Measurements from ENCODE around the gene KLC4. TPM values are rescaled to one million over a fixed set of nuclear protein-coding genes. Genes with fewer than 3 reads are reported as not detected.
A peak's percentile ranks its signal among the peaks of the same experiment; 100 is the strongest.
"Not testable (repeated sequence)": the region's sequence is repeated elsewhere in the genome, so short reads cannot be mapped to it uniquely, and the experiment has no call there.

The KLC4 gene
- polyA plus RNA-seq, 3 donors = 53.8 to 79.3 (median 57.6) TPM

DNA sequence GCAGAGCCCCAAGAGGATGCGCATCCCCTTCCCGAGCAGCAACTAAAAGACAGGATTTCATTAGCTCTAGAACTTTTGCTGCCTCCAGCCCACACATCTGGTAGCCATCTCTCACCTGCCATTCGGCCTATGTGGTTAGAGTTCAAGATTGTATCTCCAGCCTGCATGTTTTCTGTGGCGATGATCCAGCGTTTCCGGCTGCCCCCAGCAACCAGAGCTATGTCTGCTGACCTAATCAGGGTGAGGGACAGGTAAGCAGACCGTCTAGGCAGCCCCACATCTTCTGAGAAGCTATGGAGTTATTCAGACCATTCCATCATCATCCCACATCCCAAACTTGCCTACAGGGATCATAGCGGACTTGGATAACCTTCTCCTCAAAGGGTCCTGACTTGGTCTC lies 3.5 kb upstream of the KLC4 start:
- no peak for DNase-seq (ENCODE audit: extremely low read depth in 1 of 11, low read depth in 9 of 11, low spot score in 4 of 11)

DNA sequence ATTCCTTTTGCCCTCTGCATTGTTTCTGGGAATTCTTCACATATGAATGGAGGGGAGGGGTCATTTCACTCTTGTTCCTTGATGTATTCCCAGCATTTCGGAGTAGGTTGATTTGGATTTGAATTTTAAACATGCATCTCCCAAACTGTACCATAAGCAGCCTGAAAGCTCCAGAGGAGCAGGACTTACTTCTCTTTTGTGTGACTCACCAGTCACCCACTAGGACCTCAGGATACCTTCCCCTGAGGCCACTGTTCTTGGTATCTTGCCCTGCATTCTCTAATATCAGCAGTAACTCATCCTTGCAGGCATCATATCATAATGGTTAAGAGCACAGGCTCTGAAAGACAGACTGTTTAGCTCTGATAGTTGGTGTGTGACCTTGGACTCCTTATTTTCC lies 900 bp upstream of the KLC4 start:
- DNase-seq (ENCODE audit: extremely low read depth in 1 of 11, low read depth in 9 of 11, low spot score in 4 of 11) = no peak

DNA sequence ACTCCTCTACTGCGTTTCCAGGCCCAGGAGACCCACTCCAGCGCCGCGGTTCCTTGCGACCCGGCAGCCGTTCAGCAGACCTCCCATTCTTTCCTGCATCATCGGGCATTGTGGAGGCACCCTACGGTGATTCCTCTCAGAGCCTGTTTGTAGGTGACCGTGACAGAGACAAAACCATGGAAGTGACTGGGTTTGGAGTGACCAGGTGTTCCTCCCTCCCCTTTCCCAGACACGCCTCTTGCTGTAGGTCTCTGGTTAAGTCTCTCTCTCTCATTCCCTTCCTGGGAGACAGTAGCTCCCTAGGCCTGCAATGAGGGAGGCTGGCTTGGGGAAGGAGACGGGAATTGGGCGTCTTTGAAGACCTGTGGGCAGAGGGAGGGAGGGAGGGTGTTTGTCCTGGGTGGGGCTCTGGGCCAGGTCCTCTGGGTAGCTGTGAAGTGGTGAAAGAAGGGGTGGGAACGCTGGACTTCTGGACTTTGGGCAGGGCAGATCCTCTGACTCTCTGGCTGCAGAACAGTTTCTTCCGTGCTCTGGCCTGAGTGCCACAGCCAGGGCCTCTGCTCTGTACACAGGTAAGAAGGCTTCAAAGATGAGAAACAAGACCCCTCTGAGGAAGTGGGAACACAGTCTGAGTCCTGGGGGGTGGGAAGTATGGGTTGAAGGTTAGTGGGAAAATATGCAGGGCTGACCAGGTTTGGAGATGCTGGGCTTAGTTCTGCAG lies 763 bp downstream of the KLC4 start:
- DNase-seq (ENCODE audit: extremely low read depth in 1 of 11, low read depth in 9 of 11, low spot score in 4 of 11) = peak in 1 of 11 donors; percentile 13

DNA sequence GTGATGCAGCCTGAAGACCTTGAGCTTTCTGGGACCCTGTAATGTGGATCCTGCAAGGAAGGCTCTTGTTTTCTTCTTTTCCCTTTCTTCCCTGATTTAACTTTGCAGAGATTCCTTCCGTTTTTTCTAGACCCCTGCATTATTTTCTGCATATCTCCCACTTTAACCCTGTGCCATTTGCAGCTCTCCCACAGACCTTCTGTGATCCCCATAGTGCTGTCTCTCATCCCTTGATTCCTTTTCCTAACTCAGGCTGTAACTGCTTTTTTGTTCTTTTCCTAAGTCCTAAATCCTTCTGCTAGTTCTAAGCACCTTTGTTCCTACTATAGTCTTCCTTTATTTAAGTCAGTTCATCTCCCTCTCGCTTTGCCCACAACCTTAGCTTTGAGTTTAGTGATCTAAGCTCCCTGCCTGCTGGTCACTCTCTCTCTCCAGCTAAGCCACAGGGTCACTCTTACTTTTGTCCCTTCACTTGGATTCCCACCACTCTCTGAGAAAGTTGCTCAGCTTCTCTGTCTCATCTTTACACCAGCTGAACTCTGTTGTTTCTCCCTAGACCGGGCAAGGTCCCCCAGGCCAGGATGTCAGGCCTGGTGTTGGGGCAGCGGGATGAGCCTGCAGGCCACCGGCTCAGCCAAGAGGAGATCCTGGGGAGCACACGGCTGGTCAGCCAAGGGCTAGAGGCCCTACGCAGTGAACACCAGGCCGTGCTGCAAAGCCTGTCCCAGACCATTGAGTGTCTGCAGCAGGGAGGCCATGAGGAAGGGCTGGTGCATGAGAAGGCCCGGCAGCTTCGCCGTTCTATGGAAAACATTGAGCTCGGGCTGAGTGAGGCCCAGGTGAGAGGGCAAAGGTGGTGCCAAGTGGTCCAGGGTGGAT lies 1.6 kb downstream of the KLC4 start:
- DNase-seq (ENCODE audit: extremely low read depth in 1 of 11, low read depth in 9 of 11, low spot score in 4 of 11) = no peak

DNA sequence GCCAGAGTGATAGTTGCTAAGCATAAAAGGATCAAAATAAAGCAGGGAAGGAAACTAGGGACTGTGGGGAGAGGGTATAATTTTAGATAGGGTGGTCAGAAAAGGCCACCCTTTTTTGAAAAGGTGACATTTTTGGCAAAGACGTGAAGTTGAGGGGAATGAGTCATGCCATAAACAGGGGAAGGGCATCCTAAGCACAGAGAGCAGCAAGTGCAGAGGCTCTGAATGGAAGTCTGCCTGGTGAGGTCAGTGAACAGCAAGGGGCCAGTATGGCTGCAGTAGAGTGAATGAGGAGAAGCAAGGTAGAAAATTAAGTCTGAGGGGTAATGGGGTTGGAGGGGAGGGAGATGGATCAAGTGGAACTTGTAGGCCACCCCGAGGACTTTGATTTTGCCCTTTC lies 2.4 kb downstream of the KLC4 start:
- no peak for DNase-seq (ENCODE audit: extremely low read depth in 1 of 11, low read depth in 9 of 11, low spot score in 4 of 11)

DNA sequence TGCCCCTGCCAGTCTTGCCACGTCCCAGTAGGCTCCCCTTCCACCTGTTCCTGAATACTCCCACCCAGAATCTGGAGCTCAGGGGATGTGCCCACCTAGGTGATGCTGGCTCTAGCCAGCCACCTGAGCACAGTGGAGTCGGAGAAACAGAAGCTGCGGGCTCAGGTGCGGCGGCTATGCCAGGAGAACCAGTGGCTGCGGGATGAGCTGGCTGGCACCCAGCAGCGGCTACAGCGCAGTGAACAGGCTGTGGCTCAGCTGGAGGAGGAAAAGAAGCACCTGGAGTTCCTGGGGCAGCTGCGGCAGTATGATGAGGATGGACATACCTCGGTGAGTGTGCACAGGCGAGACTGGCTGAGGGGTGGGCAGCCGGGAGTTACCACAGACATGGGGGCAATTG lies 3.4 kb downstream of the KLC4 start:
- DNase-seq (ENCODE audit: extremely low read depth in 1 of 11, low read depth in 9 of 11, low spot score in 4 of 11) = no peak

DNA sequence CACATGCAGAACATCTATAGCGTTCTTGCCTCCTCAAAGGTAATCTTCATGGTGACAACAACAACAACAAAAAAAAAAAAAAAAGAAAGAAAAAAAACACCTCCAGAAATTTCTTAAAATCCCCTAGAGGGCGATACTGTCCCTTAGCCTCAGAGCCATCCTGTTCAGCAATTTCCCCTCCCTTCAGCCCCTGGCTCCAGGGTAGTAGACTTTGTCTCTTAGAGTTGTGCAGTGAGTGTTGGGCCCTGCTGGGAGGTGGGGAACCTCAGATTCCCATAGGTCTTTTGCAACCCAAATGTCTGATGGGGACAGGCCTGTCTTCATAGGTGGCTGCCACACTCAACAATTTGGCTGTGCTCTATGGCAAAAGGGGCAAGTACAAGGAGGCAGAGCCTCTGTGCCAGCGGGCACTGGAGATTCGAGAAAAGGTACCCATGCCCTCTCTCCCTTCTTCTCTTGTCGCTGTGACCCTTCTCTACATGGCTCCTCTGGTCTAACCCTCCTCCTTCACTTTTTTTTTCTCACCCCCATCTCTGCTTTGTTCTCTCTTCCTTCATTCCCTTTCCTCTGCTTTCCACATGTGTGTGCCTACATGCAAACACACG lies 10.7 kb downstream of the KLC4 start:
- peak in 3 of 11 donors; percentile 52 to 81 (median 66) for DNase-seq (ENCODE audit: extremely low read depth in 1 of 11, low read depth in 9 of 11, low spot score in 4 of 11)

DNA sequence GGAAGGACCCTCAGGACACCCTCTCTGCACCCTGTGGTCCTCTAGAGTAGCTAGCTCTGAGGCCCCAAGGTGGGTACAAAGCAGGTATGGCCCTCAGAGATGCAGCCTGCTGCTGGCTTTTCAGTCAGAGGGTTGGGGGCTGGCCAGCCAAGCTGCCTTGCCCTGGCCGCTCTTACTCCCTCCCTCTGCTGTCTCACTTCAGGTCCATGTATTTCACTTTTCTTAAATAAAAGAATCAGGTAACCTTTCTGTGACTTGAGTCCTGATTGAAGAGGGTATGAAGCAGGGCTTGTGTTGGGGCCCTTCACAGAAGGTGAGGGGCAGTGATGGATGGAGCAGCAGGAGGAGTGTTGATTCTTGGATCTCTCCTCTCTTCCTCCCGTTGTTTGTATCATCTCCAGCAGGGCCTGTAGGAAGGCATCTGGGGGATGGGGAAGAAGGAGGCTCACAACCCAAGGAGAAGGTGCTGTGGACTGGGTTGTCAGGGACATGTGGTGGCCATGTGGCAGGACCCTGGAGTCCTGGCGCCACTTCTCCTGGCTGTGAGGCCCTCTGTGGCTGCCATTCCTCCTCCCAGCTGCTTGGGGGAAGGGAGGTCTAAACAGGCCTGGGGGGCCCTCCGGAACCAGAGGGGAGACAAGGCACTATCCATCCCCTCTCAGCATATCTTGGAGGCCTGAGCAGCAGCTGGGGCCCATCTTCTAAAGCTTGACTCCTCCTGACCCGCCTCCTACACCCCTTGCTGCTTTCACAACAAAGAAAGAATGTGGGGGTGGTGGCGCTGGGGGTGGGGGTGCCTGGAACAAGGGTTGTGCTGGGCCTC lies 15.6 kb downstream of the KLC4 start:
- DNase-seq (ENCODE audit: extremely low read depth in 1 of 11, low read depth in 9 of 11, low spot score in 4 of 11) = peak in 6 of 11 donors; percentile 76 to 88 (median 82)

DNA sequence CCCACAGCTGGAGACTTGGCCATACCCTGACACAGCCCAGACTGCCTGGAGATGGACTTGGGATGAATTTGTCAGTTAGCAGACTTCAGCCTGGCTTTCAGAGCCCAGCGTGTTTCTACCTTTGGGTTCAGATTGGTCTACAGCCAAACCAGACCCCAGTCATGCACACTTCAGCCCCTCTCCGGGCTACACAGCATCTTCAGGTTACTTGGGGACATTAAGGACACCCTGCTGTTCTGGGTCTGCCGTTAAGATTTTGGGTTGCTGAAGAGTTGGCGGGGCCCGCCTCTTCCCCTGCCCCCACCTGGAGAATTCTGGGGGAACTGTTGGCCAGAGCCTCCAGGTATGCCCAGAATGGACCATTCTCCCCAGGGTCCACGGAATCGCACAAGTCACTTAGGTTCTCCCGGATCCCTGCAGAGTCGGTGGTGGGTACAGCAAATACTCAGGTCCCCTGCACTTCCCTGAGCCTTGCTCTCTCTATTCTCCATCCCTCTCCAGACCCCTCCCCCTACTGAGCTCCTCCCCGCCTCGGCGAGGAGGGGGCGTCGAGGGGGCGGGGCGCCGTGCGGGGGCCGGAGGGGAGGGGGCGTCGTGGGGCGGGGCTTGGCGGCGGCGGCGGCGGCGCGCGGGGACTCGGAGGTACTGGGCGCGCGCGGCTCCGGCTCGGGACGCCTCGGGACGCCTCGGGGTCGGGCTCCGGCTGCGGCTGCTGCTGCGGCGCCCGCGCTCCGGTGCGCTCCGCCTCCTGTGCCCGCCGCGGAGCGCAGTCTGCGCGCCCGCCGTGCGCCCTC lies 16.4 kb downstream of the KLC4 start, which contains the start of gene PTK7:
Gene PTK7, plus strand, starts transcription at position 645 of the 794 bp plus-strand sequence. CDS start 175 bp downstream, outside the sequence.
- peak in 6 of 11 donors; percentile 80 to 88 (median 82) for DNase-seq (ENCODE audit: extremely low read depth in 1 of 11, low read depth in 9 of 11, low spot score in 4 of 11)

DNA sequence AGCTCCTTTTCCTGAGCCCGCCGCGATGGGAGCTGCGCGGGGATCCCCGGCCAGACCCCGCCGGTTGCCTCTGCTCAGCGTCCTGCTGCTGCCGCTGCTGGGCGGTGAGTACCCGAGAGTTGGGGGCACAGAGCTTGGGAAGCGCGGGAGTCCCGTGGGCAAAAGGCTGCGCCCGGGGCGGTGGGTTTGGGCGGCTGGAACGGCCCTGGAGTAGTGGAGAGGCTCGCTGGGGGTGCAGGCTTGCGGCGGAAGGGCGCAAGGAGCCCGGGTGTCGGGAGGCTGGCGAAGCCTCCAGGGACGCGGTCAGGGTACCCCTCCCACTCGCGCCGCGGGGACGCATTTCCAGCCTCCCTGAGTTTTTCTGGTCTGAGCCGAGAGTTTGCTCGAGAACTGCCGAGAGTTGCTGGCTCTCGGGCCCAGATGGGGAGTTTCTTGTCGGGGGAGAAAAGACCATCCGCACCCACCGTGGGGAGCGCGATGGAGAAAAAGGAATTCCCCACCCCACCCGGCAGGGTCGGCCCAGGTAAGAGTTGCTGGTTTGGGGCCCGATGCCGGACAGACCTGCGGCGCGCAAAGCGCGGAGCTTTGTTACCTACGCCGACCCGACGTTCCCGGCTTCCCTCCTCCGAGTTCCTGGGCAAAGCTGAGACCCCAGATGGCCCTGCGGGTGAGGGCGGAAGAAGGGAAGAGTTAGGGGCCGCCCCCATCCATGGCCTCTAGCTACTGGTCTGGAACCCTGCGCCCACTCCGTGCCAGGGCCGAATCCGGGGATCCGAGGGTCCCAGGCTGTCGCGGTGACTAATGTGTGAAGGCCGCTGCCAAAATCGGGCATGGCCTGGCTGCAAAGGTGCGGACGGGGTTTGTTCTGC lies 17.3 kb downstream of the KLC4 start:
- peak in 1 of 11 donors; percentile 47 for DNase-seq (ENCODE audit: extremely low read depth in 1 of 11, low read depth in 9 of 11, low spot score in 4 of 11)

DNA sequence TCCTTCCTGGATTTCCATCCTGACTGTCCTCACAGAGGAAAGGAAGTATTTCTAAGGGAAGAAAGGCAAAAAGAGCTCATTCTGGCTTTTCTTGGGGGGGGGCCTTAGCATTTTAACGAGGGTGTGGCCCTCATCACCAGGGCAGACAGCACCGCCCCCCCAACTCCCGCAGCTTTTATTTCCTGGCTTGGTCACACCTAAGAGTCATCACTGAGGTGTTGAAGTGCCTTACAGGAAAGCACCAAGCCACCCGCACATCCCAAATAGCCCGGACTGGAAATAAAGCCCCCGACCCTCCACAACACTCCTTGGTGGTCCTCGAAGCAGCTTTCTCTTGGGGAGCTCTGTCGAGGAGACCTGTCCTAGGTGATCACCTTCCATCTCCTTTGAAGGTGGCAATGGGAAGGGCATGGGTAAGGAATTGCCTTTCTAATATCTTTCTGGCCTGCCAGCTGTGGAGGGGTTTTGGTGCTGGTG lies 17.9 kb downstream of the KLC4 start:
- no peak for DNase-seq (ENCODE audit: extremely low read depth in 1 of 11, low read depth in 9 of 11, low spot score in 4 of 11)

DNA sequence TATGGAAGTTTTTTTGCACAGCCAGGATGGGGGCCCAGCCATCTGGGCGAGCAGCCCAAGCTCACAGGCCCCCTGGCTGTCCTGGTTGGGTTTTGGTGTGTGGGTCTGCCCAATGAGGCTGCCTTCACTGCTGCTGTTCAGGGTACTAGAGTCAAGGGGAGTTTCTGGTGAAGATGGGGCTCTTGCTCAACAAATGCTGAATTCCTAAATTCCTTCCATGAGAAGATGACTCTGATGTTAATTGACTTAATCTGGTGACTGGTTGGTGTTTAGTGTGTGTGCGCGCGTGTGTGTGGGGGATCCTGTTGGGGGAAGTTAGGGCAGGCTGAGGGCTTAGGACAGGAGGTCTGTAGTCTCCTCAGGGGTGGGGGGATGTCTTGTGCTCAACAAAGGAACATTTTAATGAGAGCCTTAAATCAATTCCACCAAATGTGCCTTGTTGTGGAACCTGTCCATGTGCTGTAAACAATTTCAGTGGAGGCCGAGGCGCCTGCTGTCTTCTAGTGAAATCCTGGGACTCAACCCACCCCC lies 18.6 kb downstream of the KLC4 start:
- DNase-seq (ENCODE audit: extremely low read depth in 1 of 11, low read depth in 9 of 11, low spot score in 4 of 11) = no peak

DNA sequence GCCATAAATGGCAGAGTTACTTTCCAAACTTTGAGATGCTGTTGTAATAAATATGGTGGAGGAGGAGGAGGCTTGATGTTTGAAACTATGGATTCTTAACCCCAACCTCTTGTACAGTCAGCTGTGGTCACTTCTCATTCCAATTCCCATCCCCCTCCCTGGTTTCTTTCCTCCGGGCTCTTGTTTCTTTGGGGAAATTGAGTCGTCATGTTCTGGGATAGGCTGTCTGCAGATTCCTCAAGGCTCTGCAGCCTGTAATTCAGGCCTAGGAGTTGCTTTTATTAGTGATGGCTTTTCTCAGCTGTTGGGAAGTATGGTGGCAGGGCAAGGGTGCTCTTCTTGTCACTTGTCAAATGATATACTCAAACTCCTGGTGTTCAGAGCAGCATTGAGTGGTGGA lies 19.3 kb downstream of the KLC4 start:
- DNase-seq (ENCODE audit: extremely low read depth in 1 of 11, low read depth in 9 of 11, low spot score in 4 of 11) = peak in 1 of 11 donors; percentile 57

DNA sequence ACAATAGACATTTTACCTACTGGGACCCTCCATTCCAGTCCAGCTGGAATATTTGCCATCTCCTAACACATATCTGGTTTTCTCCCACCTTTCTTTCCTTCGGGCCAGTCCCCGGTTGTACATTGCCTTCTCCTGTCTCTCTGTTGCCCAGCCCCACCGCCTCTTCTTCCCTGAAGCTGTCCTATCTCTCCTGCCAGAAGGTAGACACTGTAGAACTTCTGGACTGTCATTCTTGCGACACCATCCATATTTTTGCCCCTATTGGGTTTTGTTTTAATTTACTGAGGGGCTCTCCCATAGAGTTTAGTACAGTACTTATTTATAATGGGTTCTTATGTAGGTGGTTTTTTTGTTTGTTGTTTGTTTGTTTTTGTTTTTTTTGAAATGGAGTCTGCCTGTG lies 21.6 kb downstream of the KLC4 start:
- no peak for DNase-seq (ENCODE audit: extremely low read depth in 1 of 11, low read depth in 9 of 11, low spot score in 4 of 11)

DNA sequence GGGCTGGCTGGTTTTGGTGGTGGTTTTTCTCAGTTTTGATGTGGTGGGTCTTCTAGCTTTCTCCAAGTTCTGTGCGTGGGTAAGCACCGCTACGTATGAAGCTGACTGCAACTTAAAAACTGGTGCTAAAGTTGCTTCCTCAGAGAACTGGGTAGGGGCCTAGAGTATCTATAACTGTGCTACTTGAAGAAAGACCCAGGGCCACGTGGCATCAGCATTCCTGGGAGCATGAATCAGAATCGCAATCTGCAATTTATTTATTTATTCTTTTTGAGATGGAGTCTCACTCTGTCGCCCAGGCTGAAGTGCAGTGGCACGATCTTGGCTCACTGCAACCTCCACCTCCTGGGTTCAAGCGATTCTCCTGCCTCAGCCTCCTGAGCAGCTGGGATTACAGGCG lies 22.5 kb downstream of the KLC4 start:
- DNase-seq (ENCODE audit: extremely low read depth in 1 of 11, low read depth in 9 of 11, low spot score in 4 of 11) = not testable (repeated sequence)

DNA sequence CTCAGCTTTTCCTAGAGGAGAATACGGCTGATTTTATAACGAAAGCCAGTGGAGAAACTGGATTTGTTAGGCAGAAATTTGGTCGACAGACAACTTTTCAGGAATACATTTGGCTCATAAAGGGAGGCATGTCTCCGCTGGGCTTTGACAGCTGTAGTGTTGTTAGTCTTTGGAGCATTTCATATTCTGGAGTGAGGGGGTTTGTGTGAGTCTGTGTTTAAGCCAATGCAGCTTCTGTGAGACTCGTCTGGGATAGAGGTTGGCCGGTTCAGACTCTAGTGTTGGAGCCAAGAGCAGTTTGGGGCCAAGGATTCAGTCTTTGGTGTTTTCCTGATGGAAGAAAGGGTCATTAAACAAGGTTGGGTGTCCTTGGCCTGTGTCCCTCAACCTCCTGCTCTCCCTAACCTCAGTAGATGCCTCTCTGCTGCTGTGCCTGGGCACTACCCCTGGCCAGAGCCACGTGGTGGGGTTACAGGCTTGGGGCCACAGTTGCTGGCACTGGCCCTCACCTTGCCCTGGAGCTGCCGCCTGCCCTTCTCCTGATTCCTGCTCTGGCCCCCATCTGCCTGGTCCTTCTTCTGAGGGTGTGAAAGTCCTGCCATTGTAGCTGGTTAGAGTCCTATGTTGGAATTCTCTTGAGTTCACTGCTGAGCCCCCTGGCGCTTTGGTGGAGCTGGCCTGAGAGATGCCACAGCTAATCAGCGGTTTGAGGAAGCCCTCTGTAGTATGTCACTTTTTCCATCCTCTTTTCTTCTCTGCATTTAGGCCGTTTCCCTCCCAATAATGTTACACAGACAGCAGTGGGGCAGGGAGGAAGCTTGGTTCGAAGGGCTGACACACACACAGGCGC lies 23.6 kb downstream of the KLC4 start:
- no peak for DNase-seq (ENCODE audit: extremely low read depth in 1 of 11, low read depth in 9 of 11, low spot score in 4 of 11)

All from renal cortex interstitium (tissue), 11 donors.